T-cell (primary cell): ENCODE data around the gene PRDM16. TPM values are rescaled to one million over a fixed set of nuclear protein-coding genes. Genes with fewer than 3 reads are reported as not detected.

Experiments used
- ATAC-seq, 4 experiments: fragments of 200-7000 bp in 3 of 4; fragments of 150-1000 bp in 1 of 4; cut with Tn5 transposase; replicated peaks in 1 of 4; 1 replicate in 3 of 4; 2 replicates in 1 of 4; pipeline ENCODE4 v1.10.0; 2021; ENCODE audit warnings: moderate library complexity in 3 of 4, mild to moderate bottlenecking in 2 of 4, moderate number of reproducible peaks in 1 of 4
- CTCF ChIA-PET, 2 donors: fragments of 300-600 bp; sonication (Branson Sonifier 250); formaldehyde crosslinking; loops; one replicate each; lab custom pipeline; 2022; ENCODE audit warnings: antibody characterized with exemption in 2 of 2; lab: Charles Lee
- POLR2A ChIA-PET, 2 donors: fragments of 300-600 bp; sonication (Branson Sonifier 250); formaldehyde crosslinking; loops; one replicate each; lab custom pipeline; 2022; ENCODE audit warnings: antibody characterized with exemption in 2 of 2; lab: Charles Lee
- DNase-seq, 35 experiments: peaks; one replicate each; pipeline versions ENCODE4 v3.0.0 to v3.0.0-alpha.2; 2013 to 2023
- H3K27ac ChIP-seq: one replicate; pipeline ENCODE4 v1.5.1; 2013; ENCODE audit warnings: low read length
- H3K27me3 ChIP-seq, 2 experiments: replicated peaks in 1 of 2; 1 replicate in 1 of 2; 2 replicates in 1 of 2; pipeline versions ENCODE4 v1.6.1 to v1.7.0; 2013; ENCODE audit warnings: low read length in 1 of 2, mixed read lengths in 1 of 2; ENCODE audit not compliant: control insufficient read depth in 2 of 2, insufficient read depth in 2 of 2; ENCODE audit errors: extremely low read depth in 1 of 2
- H3K36me3 ChIP-seq, 2 donors: 1 replicate in 1 of 2; 2 replicates in 1 of 2; pipeline versions ENCODE4 v1.6.1 to v1.7.0; 2013; ENCODE audit warnings: low read length in 1 of 2; ENCODE audit not compliant: control insufficient read depth in 2 of 2, insufficient read depth in 1 of 2; ENCODE audit errors: extremely low read depth in 1 of 2
- H3K4me1 ChIP-seq, 2 experiments: 1 replicate in 1 of 2; 2 replicates in 1 of 2; pipeline versions ENCODE4 v1.6.1 to v1.7.0; 2013; ENCODE audit warnings: low read length in 2 of 2, mixed read lengths in 1 of 2; ENCODE audit not compliant: insufficient read depth in 2 of 2, control insufficient read depth in 1 of 2; ENCODE audit errors: extremely low read depth in 1 of 2
- H3K4me3 ChIP-seq, 2 donors: 1 replicate in 1 of 2; 2 replicates in 1 of 2; pipeline versions ENCODE4 v1.5.1 to v1.7.0; 2013; ENCODE audit warnings: mild to moderate bottlenecking in 2 of 2, low read length in 1 of 2, moderate library complexity in 1 of 2; ENCODE audit not compliant: control insufficient read depth in 1 of 2; ENCODE audit errors: extremely low read depth in 1 of 2
- H3K9me3 ChIP-seq: 2 replicates; pipeline ENCODE4 v1.7.0; 2013
- H3K27ac Mint-ChIP-seq, 2 donors: one replicate each; pipeline ENCODE4 v1.8.0; 2020 to 2021; ENCODE audit warnings: mild to moderate bottlenecking in 2 of 2, mixed read lengths in 2 of 2
- H3K27me3 Mint-ChIP-seq, 2 donors: one replicate each; pipeline ENCODE4 v1.8.0; 2021 to 2022; ENCODE audit warnings: mixed read lengths in 2 of 2
- H3K36me3 Mint-ChIP-seq: one replicate; pipeline ENCODE4 v1.8.0; 2021; ENCODE audit warnings: mixed read lengths
- H3K4me1 Mint-ChIP-seq, 3 donors: one replicate each; pipeline ENCODE4 v1.8.0; 2020 to 2022; ENCODE audit warnings: mixed read lengths in 3 of 3, mild to moderate bottlenecking in 1 of 3
- H3K4me3 Mint-ChIP-seq, 3 donors: one replicate each; pipeline ENCODE4 v1.8.0; 2020 to 2022; ENCODE audit warnings: mild to moderate bottlenecking in 3 of 3, mixed read lengths in 3 of 3, moderate library complexity in 3 of 3
- H3K9me3 Mint-ChIP-seq, 3 donors: one replicate each; pipeline ENCODE4 v1.8.0; 2020 to 2022; ENCODE audit warnings: mixed read lengths in 3 of 3
- WGBS: methylation state at CpG from one replicate; pipeline ENCODE4 v1.1.5; 2013; ENCODE audit warnings: missing lambda C conversion rate; ENCODE audit not compliant: insufficient coverage; 5-methylcytosine and 5-hydroxymethylcytosine counted together
- total RNA-seq, 35 experiments: library from RNA in 6 of 35; stranded (reverse) in 6 of 35; fragments of 120-200 nt in 1 of 35; gene quantifications; one replicate each; pipeline versions ENCODE4 v1.2.1 to v1.2.4 and lab custom pipeline; 2013 to 2026

The PRDM16 gene
- total RNA-seq, 5 donors from 2014 or later (not counting 1 experiment from before 2014, with no cell fraction given), result 0.15 to 0.70 (median 0.24) TPM; not detected in 1

- no peaks in the 10 kb centered on the region for H3K36me3 ChIP-seq
- H3K27ac Mint-ChIP-seq, result no peak overlapping the region
- H3K27me3 Mint-ChIP-seq, result peaks cover 0 to 13% of the 10 kb centered on the region in 2 donors
- WGBS, result 65% methylated on average over 24 of the region's 24 CpGs
- CTCF ChIA-PET, result no interaction called here
- H3K4me3 Mint-ChIP-seq, result no peak overlapping the region
- POLR2A ChIA-PET, result no interaction called here
- DNase-seq (no peak), ATAC-seq (no peak)
- peaks cover 0 to 33% of the 10 kb centered on the region in 2 experiments for H3K27me3 ChIP-seq
- no peaks in the 10 kb centered on the region for H3K36me3 Mint-ChIP-seq
- H3K4me1 ChIP-seq, result no peaks in the 10 kb centered on the region
- no peak overlapping the region for H3K27ac ChIP-seq
- H3K4me1 Mint-ChIP-seq, result no peaks in the 10 kb centered on the region
- H3K4me3 ChIP-seq, result no peak overlapping the region
- no peaks in the 10 kb centered on the region for H3K9me3 Mint-ChIP-seq
- no peaks in the 10 kb centered on the region for H3K9me3 ChIP-seq
Measured at GRCh38 chr1:3221112-3222041, 152.4 kb downstream of the PRDM16 start.

- no peaks in the 10 kb centered on the region for H3K36me3 ChIP-seq
- WGBS, result 18% methylated on average over 6 of the region's 16 CpGs
- Mint-ChIP-seq H3K4me1 (no peaks in the 10 kb centered on the region), H3K27me3 (peaks cover 0 to 11% of the 10 kb centered on the region in 2 donors), H3K4me3 (no peak overlapping the region), H3K9me3 (no peaks in the 10 kb centered on the region), H3K36me3 (no peaks in the 10 kb centered on the region), H3K27ac (no peak overlapping the region)
- ChIA-PET CTCF (no interaction called here), POLR2A (no interaction called here)
- peaks cover 0 to 30% of the 10 kb centered on the region in 2 experiments for H3K27me3 ChIP-seq
- H3K4me1 ChIP-seq, result no peaks in the 10 kb centered on the region
- H3K4me3 ChIP-seq, result no peak overlapping the region
- ATAC-seq, result no peak
- no peak overlapping the region for H3K27ac ChIP-seq
- DNase-seq, result no peak
- no peaks in the 10 kb centered on the region for H3K9me3 ChIP-seq
Measured at GRCh38 chr1:3222042-3222692, 153.2 kb downstream of the PRDM16 start.

GRCh38 chr1:3225661-3226060 lies 156.7 kb downstream of the PRDM16 start:
- ChIA-PET POLR2A (no interaction called here), CTCF (no interaction called here)
- no peak overlapping the region for H3K4me3 ChIP-seq
- ATAC-seq (no peak), DNase-seq (no peak)
- H3K27me3 ChIP-seq, result peaks cover 0 to 15% of the 10 kb centered on the region in 2 experiments
- peaks cover 0 to 9% of the 10 kb centered on the region in 2 donors for H3K27me3 Mint-ChIP-seq
- no peaks in the 10 kb centered on the region for H3K9me3 Mint-ChIP-seq
- H3K4me3 Mint-ChIP-seq, result no peak overlapping the region
- no peaks in the 10 kb centered on the region for H3K36me3 ChIP-seq
- no peaks in the 10 kb centered on the region for H3K4me1 ChIP-seq
- H3K27ac ChIP-seq, result no peak overlapping the region
- no peaks in the 10 kb centered on the region for H3K4me1 Mint-ChIP-seq
- no peak overlapping the region for H3K27ac Mint-ChIP-seq
- H3K36me3 Mint-ChIP-seq, result no peaks in the 10 kb centered on the region
- no peaks in the 10 kb centered on the region for H3K9me3 ChIP-seq
- 76% methylated on average over 12 of the region's 12 CpGs for WGBS

- peaks cover 0 to 8% of the 10 kb centered on the region in 2 donors for H3K27me3 Mint-ChIP-seq
- Histone ChIP-seq H3K36me3 (no peaks in the 10 kb centered on the region), H3K27me3 (peaks cover 0 to 15% of the 10 kb centered on the region in 2 experiments), H3K27ac (no peak overlapping the region), H3K9me3 (no peaks in the 10 kb centered on the region), H3K4me1 (no peaks in the 10 kb centered on the region), H3K4me3 (no peak overlapping the region)
- no peaks in the 10 kb centered on the region for H3K36me3 Mint-ChIP-seq
- H3K9me3 Mint-ChIP-seq, result no peaks in the 10 kb centered on the region
- no peak overlapping the region for H3K4me3 Mint-ChIP-seq
- H3K4me1 Mint-ChIP-seq, result no peaks in the 10 kb centered on the region
- WGBS, result 40% methylated on average over 1 of the region's 15 CpGs
- CTCF ChIA-PET, result no interaction called here
- no peak overlapping the region for H3K27ac Mint-ChIP-seq
- DNase-seq, result no peak
- POLR2A ChIA-PET, result no interaction called here
- no peak for ATAC-seq
Measured at GRCh38 chr1:3226191-3226590, 157.2 kb downstream of the PRDM16 start.

- Mint-ChIP-seq H3K9me3 (no peaks in the 10 kb centered on the region), H3K27ac (no peak overlapping the region), H3K4me1 (no peaks in the 10 kb centered on the region), H3K27me3 (peaks cover 0 to 8% of the 10 kb centered on the region in 2 donors), H3K36me3 (no peaks in the 10 kb centered on the region), H3K4me3 (no peak overlapping the region)
- ATAC-seq (no peak), DNase-seq (no peak)
- Histone ChIP-seq H3K36me3 (no peaks in the 10 kb centered on the region), H3K4me3 (no peak overlapping the region), H3K27me3 (peaks cover 0 to 15% of the 10 kb centered on the region in 2 experiments), H3K27ac (no peak overlapping the region), H3K4me1 (no peaks in the 10 kb centered on the region), H3K9me3 (no peaks in the 10 kb centered on the region)
- WGBS, result 86% methylated on average over 23 of the region's 27 CpGs
- ChIA-PET POLR2A (no interaction called here), CTCF (no interaction called here)
Measured at GRCh38 chr1:3226701-3227350, 157.8 kb downstream of the PRDM16 start.

- no peaks in the 10 kb centered on the region for H3K4me1 ChIP-seq
- no peak overlapping the region for H3K27ac Mint-ChIP-seq
- 86% methylated on average over 17 of the region's 17 CpGs for WGBS
- H3K36me3 Mint-ChIP-seq, result no peaks in the 10 kb centered on the region
- POLR2A ChIA-PET, result no interaction called here
- no peak overlapping the region for H3K27ac ChIP-seq
- no peak for DNase-seq
- H3K9me3 ChIP-seq, result no peaks in the 10 kb centered on the region
- CTCF ChIA-PET, result no interaction called here
- peaks cover 0 to 8% of the 10 kb centered on the region in 2 donors for H3K27me3 Mint-ChIP-seq
- no peak overlapping the region for H3K4me3 Mint-ChIP-seq
- H3K9me3 Mint-ChIP-seq, result no peaks in the 10 kb centered on the region
- H3K4me3 ChIP-seq, result no peak overlapping the region
- H3K36me3 ChIP-seq, result no peaks in the 10 kb centered on the region
- no peaks in the 10 kb centered on the region for H3K4me1 Mint-ChIP-seq
- peaks cover 0 to 13% of the 10 kb centered on the region in 2 experiments for H3K27me3 ChIP-seq
- ATAC-seq, result no peak
Measured at GRCh38 chr1:3227351-3227704, 158.3 kb downstream of the PRDM16 start.
